SK-N-MC (cell line): Measurements from ENCODE around the gene C22orf15.

Experiments used
- EZH2 ChIP-seq: fragments of 200-600 bp; sonication (generic); IDR thresholded peaks from one replicate; pipeline ENCODE4 v1.6.1; 2017; ENCODE audit warnings: antibody characterized with exemption
- POLR2AphosphoS5 ChIP-seq: IDR thresholded peaks from 2 replicates; pipeline ENCODE4 v1.6.1; 2012; ENCODE audit warnings: mild to moderate bottlenecking, low read depth, low read length, borderline replicate concordance

GRCh38 chr22:23755711-23756110 is 7.1 kb upstream of the C22orf15 start:
- TF ChIP-seq EZH2 = no peak
- TF ChIP-seq POLR2AphosphoS5 = no peak
